GM12878 (cell line): ENCODE data around the gene DPH1. TPM values are rescaled to one million over a fixed set of nuclear protein-coding genes. Genes with fewer than 3 reads are reported as not detected.

Experiments used
- ATF7 ChIP-seq: fragments of 450-650 bp; IDR thresholded peaks from 2 replicates; pipeline ENCODE4 v1.6.1; 2016; ENCODE audit warnings: low read depth, mild to moderate bottlenecking
- BHLHE40 ChIP-seq, 2 experiments: fragments of 450-650 bp in 1 of 2; IDR thresholded peaks; 2 replicates each; pipeline ENCODE4 v1.6.1; 2011 to 2017; ENCODE audit warnings: low read depth in 2 of 2, borderline replicate concordance in 1 of 2, improper control_type of control experiment in 1 of 2, low read length in 1 of 2, mild to moderate bottlenecking in 1 of 2
- BRCA1 ChIP-seq: IDR thresholded peaks from 2 replicates; pipeline ENCODE4 v1.6.1; 2011; ENCODE audit warnings: low read depth, low read length, improper control_type of control experiment
- CEBPZ ChIP-seq: fragments of 150-350 bp; IDR thresholded peaks from 2 replicates; pipeline ENCODE4 v1.6.1; 2016; ENCODE audit warnings: low read depth, low read length
- CREB1 ChIP-seq: IDR thresholded peaks from 2 replicates; pipeline ENCODE4 v1.6.1; 2012; ENCODE audit warnings: low read depth, mild to moderate bottlenecking, inconsistent platforms
- DPF2 ChIP-seq: fragments of 450-650 bp; IDR thresholded peaks from 2 replicates; pipeline ENCODE4 v1.6.1; 2017; ENCODE audit warnings: mild to moderate bottlenecking
- EGR1 ChIP-seq, 2 experiments: IDR thresholded peaks; 1 replicate in 1 of 2; 2 replicates in 1 of 2; pipeline ENCODE4 v1.6.1; 2011 to 2012; ENCODE audit warnings: low read depth in 2 of 2, low read length in 2 of 2, borderline replicate concordance in 1 of 2, mild to moderate bottlenecking in 1 of 2, moderate library complexity in 1 of 2
- EZH2 ChIP-seq: IDR thresholded peaks from 2 replicates; pipeline ENCODE4 v1.6.1; 2012; ENCODE audit warnings: low read depth, mild to moderate bottlenecking, control low read depth, inconsistent platforms, low read length, borderline replicate concordance; ENCODE audit not compliant: control insufficient read depth
- FOXM1 ChIP-seq: IDR thresholded peaks from 2 replicates; pipeline ENCODE4 v1.6.1; 2012; ENCODE audit warnings: low read depth, mild to moderate bottlenecking, inconsistent platforms, low read length, moderate library complexity
- HDGF ChIP-seq: fragments of 450-650 bp; IDR thresholded peaks from 2 replicates; pipeline ENCODE4 v1.6.1; 2016; ENCODE audit warnings: antibody characterized with exemption
- KAT2A ChIP-seq: conservative IDR thresholded peaks from 2 replicates; pipeline ENCODE4 v1.6.1; 2011; ENCODE audit warnings: low read depth, low read length; ENCODE audit not compliant: control insufficient read depth
- KDM1A ChIP-seq: fragments of 200-600 bp; sonication (generic); IDR thresholded peaks from 2 replicates; pipeline ENCODE4 v1.6.1; 2016; ENCODE audit warnings: borderline replicate concordance
- LARP7 ChIP-seq: fragments of 450-650 bp; IDR thresholded peaks from 2 replicates; pipeline ENCODE4 v1.6.1; 2017; ENCODE audit warnings: mild to moderate bottlenecking
- MYC ChIP-seq: IDR thresholded peaks from 2 replicates; pipeline ENCODE4 v1.6.1; 2011; ENCODE audit warnings: mild to moderate bottlenecking, low read length, moderate library complexity, inconsistent platforms; ENCODE audit not compliant: insufficient read depth, insufficient replicate concordance, insufficient read length, severe bottlenecking
- SRF ChIP-seq, 2 experiments: IDR thresholded peaks; 2 replicates each; pipeline ENCODE4 v1.6.1; 2011; ENCODE audit warnings: low read depth in 2 of 2, low read length in 2 of 2, mild to moderate bottlenecking in 1 of 2, moderate library complexity in 1 of 2
- SUZ12 ChIP-seq: fragments of 200-600 bp; sonication (generic); IDR thresholded peaks from one replicate; pipeline ENCODE4 v1.6.1; 2018; ENCODE audit warnings: antibody characterized with exemption, mild to moderate bottlenecking; ENCODE audit not compliant: unreplicated experiment
- TAF1 ChIP-seq: IDR thresholded peaks from 2 replicates; pipeline ENCODE4 v1.6.1; 2011; ENCODE audit warnings: mild to moderate bottlenecking, low read depth, low read length, borderline replicate concordance
- USF2 ChIP-seq: IDR thresholded peaks from 2 replicates; pipeline ENCODE4 v1.6.1; 2011; ENCODE audit warnings: low read depth, low read length, improper control_type of control experiment, borderline replicate concordance
- YBX1 ChIP-seq: fragments of 450-650 bp; IDR thresholded peaks from 2 replicates; pipeline ENCODE4 v1.6.1; 2016; ENCODE audit warnings: antibody characterized with exemption
- YY1 ChIP-seq: IDR thresholded peaks from 2 replicates; pipeline ENCODE4 v1.6.1; 2011; ENCODE audit warnings: low read depth, mild to moderate bottlenecking, low read length
- ZNF217 ChIP-seq: fragments of 450-650 bp; IDR thresholded peaks from 2 replicates; pipeline ENCODE4 v1.6.1; 2017; ENCODE audit warnings: antibody characterized with exemption, mild to moderate bottlenecking
- ZSCAN29 ChIP-seq: fragments of 450-650 bp; IDR thresholded peaks from 2 replicates; pipeline ENCODE4 v1.6.1; 2017; ENCODE audit warnings: mild to moderate bottlenecking, moderate library complexity
- polyA plus RNA-seq, 11 experiments: library from polyadenylated mRNA; depleted of rRNA in 4 of 11; unstranded in 6 of 11; stranded (reverse) in 5 of 11; fragments of >200 nt; fragmentation: Nextera tagmentation in 4 of 11; fragmentation: Illumina TruSeq in 1 of 11; extraction: Ambion mirVana in 4 of 11; extraction: Trizol in 1 of 11; gene quantifications; 1 replicate in 1 of 11; 2 replicates in 10 of 11; pipeline versions ENCODE4 v1.2.1 to v1.2.3, GENCODE V29; 2011 to 2016; ENCODE audit warnings: inconsistent platforms in 2 of 11, missing spikeins in 2 of 11, low read depth in 1 of 11
- total RNA-seq, 4 experiments: library from RNA; depleted of rRNA in 3 of 4; stranded (reverse); fragments of >200 nt in 3 of 4; fragmentation: Illumina TruSeq in 1 of 4; extraction: Trizol in 1 of 4; gene quantifications; 2 replicates each; pipeline versions ENCODE4 v1.2.1 to v1.2.3, GENCODE V29; 2013 to 2021
- TF ChIP-seq, protein P1 (sequence below): fragments of 450-650 bp; IDR thresholded peaks from 2 replicates; pipeline ENCODE4 v1.6.1; 2017; ENCODE audit warnings: mild to moderate bottlenecking, moderate library complexity

Gene DPH1
- total and polyA plus RNA-seq, 10 of the 15 experiments (the other 5 are each of a cell fraction or from before 2014, with no cell fraction given) = 0.29 to 33.6 (median 20.2) TPM

- TF ChIP-seq ZSCAN29 (no peak), ZNF217 (no peak), ATF7 (no peak), BRCA1 (no peak), YY1 (no peak), KAT2A (no peak), LARP7 (peak; percentile 48; the same call in 1 of the 2 replicates), SUZ12 (peak; percentile 32), DPF2 (no peak), MYC (peak; percentile 52), FOXM1 (no peak), BHLHE40 (IDR thresholded peaks at IDR 0.05; ENCODE audit: borderline replicate concordance in 1 of 2, low read depth in 2 of 2, low read length in 1 of 2) (peak; percentile 13 to 53; a peak in 2 of 4 replicates), CEBPZ (no peak), YBX1 (no peak), TAF1 (no peak), USF2 (no peak), EZH2 (no peak), CREB1 (peak; percentile 93), SRF (IDR thresholded peaks at IDR 0.05; ENCODE audit: low read depth in 2 of 2, low read length in 2 of 2) (0 out of 4 replicates have a peak, but pooled peaks of 1 of the 2 experiments have one; percentile 2), KDM1A (no peak), HDGF (no peak), EGR1 (IDR thresholded peaks at IDR 0.05; ENCODE audit: borderline replicate concordance in 1 of 2, low read depth in 2 of 2, low read length in 2 of 2) (peak in 1 of 2 experiments; percentile 83; a peak in 2 of 3 replicates)
- TF ChIP-seq, protein P1, sequence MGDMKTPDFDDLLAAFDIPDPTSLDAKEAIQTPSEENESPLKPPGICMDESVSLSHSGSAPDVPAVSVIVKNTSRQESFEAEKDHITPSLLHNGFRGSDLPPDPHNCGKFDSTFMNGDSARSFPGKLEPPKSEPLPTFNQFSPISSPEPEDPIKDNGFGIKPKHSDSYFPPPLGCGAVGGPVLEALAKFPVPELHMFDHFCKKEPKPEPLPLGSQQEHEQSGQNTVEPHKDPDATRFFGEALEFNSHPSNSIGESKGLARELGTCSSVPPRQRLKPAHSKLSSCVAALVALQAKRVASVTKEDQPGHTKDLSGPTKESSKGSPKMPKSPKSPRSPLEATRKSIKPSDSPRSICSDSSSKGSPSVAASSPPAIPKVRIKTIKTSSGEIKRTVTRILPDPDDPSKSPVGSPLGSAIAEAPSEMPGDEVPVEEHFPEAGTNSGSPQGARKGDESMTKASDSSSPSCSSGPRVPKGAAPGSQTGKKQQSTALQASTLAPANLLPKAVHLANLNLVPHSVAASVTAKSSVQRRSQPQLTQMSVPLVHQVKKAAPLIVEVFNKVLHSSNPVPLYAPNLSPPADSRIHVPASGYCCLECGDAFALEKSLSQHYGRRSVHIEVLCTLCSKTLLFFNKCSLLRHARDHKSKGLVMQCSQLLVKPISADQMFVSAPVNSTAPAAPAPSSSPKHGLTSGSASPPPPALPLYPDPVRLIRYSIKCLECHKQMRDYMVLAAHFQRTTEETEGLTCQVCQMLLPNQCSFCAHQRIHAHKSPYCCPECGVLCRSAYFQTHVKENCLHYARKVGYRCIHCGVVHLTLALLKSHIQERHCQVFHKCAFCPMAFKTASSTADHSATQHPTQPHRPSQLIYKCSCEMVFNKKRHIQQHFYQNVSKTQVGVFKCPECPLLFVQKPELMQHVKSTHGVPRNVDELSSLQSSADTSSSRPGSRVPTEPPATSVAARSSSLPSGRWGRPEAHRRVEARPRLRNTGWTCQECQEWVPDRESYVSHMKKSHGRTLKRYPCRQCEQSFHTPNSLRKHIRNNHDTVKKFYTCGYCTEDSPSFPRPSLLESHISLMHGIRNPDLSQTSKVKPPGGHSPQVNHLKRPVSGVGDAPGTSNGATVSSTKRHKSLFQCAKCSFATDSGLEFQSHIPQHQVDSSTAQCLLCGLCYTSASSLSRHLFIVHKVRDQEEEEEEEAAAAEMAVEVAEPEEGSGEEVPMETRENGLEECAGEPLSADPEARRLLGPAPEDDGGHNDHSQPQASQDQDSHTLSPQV = no peak
These were observed 20.5 kb downstream of the DPH1 start (continued) for GRCh38 chr17:2050300-2051060.
